Measurements from ENCODE around the gene LSS. TPM values are rescaled to one million over a fixed set of nuclear protein-coding genes. Genes with fewer than 3 reads are reported as not detected.
"Not testable (repeated sequence)": the region's sequence is repeated elsewhere in the genome, so short reads cannot be mapped to it uniquely, and the experiment has no call there.

The LSS gene
- total and polyA plus RNA-seq, 2 experiments from 2014 or later = 86.9 to 112 TPM

DNA sequence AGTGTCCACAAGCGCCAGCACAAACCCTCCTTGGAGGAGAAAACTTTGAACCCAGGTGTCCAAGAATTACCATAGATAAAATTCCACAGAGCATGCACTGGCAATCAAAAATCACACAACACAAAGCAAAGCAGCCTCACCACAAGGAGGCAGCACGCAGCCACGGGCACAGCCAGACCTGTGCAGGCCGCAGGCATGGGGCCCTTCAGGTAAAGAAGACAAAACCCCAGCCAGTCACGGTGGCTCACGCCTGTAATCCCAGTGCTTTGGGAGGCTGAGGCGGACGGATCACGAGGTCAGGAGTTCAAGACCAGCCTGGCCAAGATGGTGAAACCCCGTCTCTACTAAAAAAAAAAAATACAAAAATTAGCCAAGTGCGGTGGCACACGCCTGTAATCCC, 81.1 kb downstream of the LSS start:
- peak; percentile 52 to 58 for DNase-seq (ENCODE audit: low read depth in 1 of 2, low spot score in 1 of 2)
- not testable (repeated sequence) for H3K36me3 ChIP-seq; H3K4me3 ChIP-seq; H3K9me3 ChIP-seq (ENCODE audit: low read depth); H3K27me3 ChIP-seq; H3K4me1 ChIP-seq (ENCODE audit: low read depth)
- TF ChIP-seq, protein P1, sequence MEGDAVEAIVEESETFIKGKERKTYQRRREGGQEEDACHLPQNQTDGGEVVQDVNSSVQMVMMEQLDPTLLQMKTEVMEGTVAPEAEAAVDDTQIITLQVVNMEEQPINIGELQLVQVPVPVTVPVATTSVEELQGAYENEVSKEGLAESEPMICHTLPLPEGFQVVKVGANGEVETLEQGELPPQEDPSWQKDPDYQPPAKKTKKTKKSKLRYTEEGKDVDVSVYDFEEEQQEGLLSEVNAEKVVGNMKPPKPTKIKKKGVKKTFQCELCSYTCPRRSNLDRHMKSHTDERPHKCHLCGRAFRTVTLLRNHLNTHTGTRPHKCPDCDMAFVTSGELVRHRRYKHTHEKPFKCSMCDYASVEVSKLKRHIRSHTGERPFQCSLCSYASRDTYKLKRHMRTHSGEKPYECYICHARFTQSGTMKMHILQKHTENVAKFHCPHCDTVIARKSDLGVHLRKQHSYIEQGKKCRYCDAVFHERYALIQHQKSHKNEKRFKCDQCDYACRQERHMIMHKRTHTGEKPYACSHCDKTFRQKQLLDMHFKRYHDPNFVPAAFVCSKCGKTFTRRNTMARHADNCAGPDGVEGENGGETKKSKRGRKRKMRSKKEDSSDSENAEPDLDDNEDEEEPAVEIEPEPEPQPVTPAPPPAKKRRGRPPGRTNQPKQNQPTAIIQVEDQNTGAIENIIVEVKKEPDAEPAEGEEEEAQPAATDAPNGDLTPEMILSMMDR (IDR thresholded peaks at IDR 0.05; ENCODE audit: low read depth, low read length) = peak; percentile 69
- H3K27ac ChIP-seq = peak overlapping the region; percentile 50

DNA sequence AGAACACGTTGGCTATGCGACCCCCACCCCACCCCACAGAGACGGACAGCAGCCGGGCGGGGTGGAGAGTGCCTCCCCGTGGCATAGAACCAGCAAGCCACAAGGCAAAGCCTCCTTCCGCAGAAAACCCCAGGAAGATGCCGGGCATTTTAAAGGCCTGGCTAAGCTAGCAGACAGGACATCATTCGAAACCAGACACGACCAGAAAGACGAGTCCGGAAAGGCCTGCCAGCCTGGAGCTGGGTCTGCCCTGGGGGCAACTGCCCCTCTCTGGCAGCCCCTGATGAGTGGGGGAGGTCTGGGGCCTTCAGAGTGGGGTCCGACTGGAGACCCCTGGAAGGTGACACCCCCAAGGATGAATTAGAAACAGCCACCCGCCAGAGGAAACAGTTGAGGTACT, 81.7 kb downstream of the LSS start:
- H3K4me1 ChIP-seq (ENCODE audit: low read depth) = peaks cover 5% of the 10 kb centered on the region
- H3K36me3 ChIP-seq = no peaks in the 10 kb centered on the region
- no peak for DNase-seq (ENCODE audit: low read depth in 1 of 2, low spot score in 1 of 2)
- peaks cover 5% of the 10 kb centered on the region for H3K27me3 ChIP-seq
- H3K27ac ChIP-seq = peak overlapping the region; percentile 50
- H3K4me3 ChIP-seq = no peak overlapping the region
- H3K9me3 ChIP-seq (ENCODE audit: low read depth) = no peaks in the 10 kb centered on the region
- TF ChIP-seq, protein P1 (IDR thresholded peaks at IDR 0.05; ENCODE audit: low read depth, low read length) = no peak

DNA sequence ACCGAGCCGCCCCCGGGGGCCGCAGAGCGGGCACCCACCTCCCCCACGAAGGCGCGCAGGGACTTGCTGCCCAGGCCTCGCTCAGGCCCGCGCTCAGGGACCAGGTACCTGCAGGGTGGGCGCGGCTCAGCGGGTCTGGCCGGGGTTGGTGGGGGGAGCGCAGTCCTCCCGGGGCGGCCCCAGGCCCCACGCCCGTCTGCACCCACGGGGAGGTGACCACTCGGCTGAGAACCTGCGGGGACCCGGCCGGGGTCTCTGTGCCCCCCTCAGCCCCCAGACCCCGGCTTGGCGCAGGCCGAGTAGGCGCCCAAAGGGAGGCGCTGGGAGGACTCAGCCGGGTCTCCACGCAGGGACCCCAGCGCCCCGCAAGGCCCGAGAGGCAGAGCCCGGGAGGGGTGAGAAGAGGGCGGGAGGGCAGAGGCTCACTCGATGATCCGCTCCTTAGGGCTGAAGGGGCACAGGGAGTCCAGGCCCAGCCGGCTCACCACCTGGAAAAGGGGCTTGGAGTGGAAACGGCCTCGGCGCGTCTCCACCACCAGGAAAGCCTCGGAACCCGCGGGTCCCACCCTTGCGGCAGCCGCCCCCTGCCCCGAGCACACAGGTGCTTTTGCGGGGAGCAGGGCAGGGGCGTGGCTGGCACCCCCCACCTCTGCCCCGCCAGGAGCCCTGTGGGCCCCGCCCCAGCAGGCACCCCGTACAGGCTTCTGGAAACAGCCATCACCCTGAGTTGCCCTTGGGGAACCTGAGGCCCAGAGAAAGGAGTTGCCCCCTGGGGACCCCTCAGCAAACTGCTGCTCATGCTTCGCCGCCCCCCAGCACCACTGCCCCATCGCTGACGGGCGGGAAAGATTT, 82.5 kb downstream of the LSS start:
- no peak for DNase-seq (ENCODE audit: low read depth in 1 of 2, low spot score in 1 of 2)
- Histone ChIP-seq H3K27me3 (peaks cover 11% of the 10 kb centered on the region), H3K36me3 (no peaks in the 10 kb centered on the region), H3K9me3 (ENCODE audit: low read depth) (no peaks in the 10 kb centered on the region), H3K4me3 (no peak overlapping the region), H3K4me1 (ENCODE audit: low read depth) (peaks cover 5% of the 10 kb centered on the region), H3K27ac (no peak overlapping the region)
- TF ChIP-seq, protein P1 (IDR thresholded peaks at IDR 0.05; ENCODE audit: low read depth, low read length) = no peak

DNA sequence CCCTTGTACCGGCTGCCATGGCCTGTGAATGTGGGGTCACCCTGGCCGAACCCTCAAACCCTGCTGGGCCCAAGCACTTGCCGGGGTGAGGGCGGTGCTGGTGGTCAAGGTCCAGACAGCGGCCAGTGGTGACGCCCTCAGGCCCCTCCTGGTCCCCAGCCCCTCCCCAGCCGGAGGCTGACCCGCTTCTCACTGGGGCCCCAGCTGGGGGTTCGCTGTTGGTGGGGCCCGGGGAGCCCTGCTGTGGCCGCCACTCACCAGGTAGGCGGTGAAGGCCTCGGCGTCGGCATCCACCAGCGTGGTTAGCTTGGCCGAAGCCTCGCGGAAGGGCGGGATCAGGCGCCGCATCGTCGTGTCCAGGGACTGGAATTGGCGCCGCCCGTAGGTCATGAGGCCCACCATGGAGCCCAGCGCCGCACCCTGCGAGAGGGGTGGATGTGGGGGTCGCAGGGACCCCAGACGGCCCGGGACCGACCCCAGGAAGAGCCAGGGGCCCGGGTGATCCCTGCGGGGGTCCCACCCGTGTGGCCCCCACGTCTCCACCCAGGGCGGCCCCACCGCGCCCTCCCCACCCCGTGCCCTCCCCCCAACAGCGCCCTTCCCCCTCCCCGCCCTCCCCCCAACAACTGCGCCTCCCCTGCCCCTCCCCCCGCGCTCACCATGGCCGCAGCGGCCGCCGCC, 83.3 kb downstream of the LSS start:
- H3K27ac ChIP-seq = no peak overlapping the region
- peaks cover 19% of the 10 kb centered on the region for H3K27me3 ChIP-seq
- DNase-seq (ENCODE audit: low read depth in 1 of 2, low spot score in 1 of 2) = no peak
- peaks cover 5% of the 10 kb centered on the region for H3K4me1 ChIP-seq (ENCODE audit: low read depth)
- TF ChIP-seq, protein P1 (IDR thresholded peaks at IDR 0.05; ENCODE audit: low read depth, low read length) = no peak
- H3K4me3 ChIP-seq = no peak overlapping the region
- no peaks in the 10 kb centered on the region for H3K9me3 ChIP-seq (ENCODE audit: low read depth)
- H3K36me3 ChIP-seq = no peaks in the 10 kb centered on the region

DNA sequence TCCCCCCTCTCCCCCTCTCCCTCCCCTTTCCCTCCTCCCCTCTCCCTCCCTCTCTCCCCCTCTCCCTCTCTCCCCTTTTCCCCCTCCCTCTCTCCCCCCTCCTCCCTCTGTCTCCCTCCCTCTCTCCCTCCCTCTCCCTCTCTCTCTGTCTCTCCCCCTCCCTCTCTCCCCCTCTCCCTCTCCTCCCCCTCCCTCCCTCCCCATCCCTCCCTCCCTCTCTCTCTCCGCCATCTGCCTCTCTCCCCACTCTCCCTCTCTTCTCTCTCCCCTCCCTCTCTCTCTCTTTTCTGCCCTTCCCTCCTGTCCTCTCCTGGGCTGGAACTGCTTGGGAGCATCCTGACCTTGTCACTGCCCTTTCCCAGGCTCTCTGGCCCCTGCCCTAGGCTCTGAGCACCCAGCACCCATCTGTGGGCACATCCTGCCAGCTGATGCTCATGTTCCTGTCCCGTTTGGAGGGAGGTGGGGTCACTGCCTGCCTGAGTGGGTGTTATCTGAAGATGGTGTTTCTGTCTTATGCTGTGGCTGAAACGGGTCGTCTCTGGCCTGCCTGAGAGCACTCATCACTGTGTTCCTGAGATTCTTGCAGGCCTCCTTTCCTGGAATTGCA, 84.0 kb downstream of the LSS start:
- Histone ChIP-seq H3K4me3 (no peak overlapping the region), H3K36me3 (no peaks in the 10 kb centered on the region), H3K4me1 (ENCODE audit: low read depth) (peaks cover 5% of the 10 kb centered on the region), H3K27me3 (peaks cover 20% of the 10 kb centered on the region), H3K27ac (no peak overlapping the region), H3K9me3 (ENCODE audit: low read depth) (no peaks in the 10 kb centered on the region)
- DNase-seq (ENCODE audit: low read depth in 1 of 2, low spot score in 1 of 2) = no peak
- TF ChIP-seq, protein P1 (IDR thresholded peaks at IDR 0.05; ENCODE audit: low read depth, low read length) = no peak

Data from cardiac muscle cell (in vitro differentiated cells and primary cell).